ENCODE data around the gene MED8.

Gene MED8

GRCh38 chr1:43389326-43390313 lies at the start of gene MED8, which contains the start of gene SZT2:
TSS of gene MED8 (minus strand) at chr1:43389800. CDS start at chr1:43389764, 36 bp downstream.
TSS of gene SZT2 (plus strand) at chr1:43389899. CDS start at chr1:43389969, 70 bp downstream.
- peak; percentile 94 for DNase-seq

GRCh38 chr1:43438953-43439581 lies 49.5 kb upstream of the MED8 start:
- DNase-seq, result no peak

- DNase-seq, result no peak
Measured at GRCh38 chr1:43438576-43438952, 49.0 kb upstream of the MED8 start.

DNA sequence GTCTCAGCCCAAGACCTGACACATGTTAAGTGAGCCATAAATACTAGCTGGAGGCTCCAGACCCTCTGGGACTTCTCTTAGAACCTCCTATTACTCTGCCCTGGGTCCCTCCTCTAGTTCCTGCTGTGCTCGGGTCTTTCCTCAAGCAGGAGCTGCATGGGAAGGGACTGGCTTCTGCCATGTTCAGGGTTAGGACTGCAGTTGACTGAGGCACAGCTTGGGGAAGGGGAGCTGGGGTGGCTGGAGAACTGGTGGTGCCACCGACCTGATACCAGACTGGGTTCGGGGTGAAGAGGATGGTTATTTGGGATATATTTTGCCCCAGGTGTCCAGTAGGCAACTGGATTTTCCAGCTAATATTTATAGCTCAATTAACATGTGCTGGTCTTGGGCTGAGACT lies 48.4 kb upstream of the MED8 start:
- no peak for DNase-seq

GRCh38 chr1:43437031-43437973 lies 47.7 kb upstream of the MED8 start:
- DNase-seq, result no peak

GRCh38 chr1:43436371-43436770 lies 46.8 kb upstream of the MED8 start:
- DNase-seq, result no peak

DNA sequence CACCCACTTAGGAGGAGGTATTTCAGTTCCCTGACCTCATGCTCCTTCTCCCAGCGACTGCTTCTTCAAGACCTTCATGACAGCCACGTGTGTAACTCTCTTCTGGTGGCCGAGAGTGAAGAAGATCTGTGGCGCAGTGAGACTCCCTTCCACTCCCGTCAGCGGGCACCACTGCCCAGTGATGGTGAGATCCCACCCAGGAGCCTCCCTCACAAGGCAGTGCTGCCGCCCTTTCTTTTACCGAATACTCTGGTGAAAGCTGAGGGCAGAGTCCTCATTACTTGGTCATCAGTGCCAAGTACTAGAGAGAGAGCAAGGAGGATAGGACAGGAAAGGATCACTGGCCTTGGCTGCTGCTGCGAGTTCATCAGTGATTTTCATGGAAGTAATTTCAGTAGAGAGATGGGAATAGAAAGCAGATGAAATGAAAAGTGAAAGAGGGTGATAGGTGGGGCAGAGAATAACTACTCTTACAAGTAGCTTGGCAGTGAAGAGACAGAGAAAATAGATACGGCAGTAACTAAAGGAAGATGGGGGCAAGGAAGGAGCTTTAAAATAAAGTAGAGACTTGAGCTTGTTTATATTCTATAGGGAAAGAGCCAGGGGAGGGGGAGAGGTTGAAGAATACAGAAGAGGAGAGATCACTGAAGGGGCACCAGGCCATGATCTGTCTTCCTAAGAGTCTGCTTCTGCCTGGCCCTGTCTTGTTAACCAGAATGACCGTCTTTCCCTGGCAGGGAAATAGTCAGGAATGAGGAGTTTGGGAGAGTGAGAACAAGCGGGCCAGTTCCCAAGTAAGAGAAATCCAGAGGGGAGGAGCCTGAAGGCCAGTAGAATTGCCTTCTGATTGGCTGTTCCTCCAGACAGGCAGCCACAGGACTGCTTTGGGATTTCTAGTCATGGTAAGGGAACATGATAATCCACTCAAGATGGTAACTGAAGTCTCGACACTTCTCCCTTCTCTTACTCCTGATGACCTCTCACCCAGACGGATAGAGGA lies 45.8 kb upstream of the MED8 start:
- no peak for DNase-seq

GRCh38 chr1:43434256-43434655 lies 44.7 kb upstream of the MED8 start:
- DNase-seq, result no peak

GRCh38 chr1:43432907-43433306 lies 43.3 kb upstream of the MED8 start:
- no peak for DNase-seq

GRCh38 chr1:43432171-43432860 lies 42.7 kb upstream of the MED8 start:
- no peak for DNase-seq

GRCh38 chr1:43431676-43432075 lies 42.1 kb upstream of the MED8 start:
- DNase-seq, result no peak

DNA sequence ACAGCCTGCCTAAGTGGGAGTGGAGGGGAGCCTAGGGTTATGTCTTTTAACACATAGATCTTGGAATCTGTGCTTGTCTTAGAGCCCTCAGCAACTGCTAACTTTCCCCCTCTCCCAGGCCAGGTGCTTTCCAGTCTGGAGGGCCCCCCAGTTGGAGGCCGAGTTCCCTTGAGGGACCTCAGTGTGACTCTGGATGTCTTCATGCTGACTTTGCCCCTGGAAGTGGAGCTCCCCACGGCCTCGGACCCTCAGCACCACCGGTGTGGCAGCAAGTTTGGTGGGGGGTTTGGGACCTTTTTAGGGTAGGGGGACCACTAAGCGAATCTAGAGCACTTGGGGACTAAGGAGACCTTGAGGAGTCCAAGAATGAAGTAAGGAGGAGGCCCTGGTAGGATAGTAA lies 41.2 kb upstream of the MED8 start:
- no peak for DNase-seq

DNA sequence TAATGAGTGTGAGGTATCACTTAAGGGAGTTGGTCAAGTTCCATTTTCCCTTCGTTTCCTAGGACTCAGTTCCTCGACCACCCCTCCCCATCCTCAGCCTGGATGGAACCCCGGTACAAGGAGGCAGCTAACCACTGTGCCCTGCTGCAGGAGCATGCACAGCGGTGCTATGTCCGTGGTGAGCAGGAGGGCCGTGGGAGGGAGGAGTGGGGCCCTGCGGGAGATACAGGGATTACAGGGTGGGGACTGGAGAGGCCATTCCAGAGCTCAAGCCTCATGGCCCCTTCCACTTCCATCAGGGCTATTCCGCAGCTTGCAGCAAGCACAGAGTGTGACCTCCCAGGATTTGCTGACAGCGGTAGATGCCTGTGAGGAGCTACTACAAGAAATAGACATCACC lies 38.3 kb upstream of the MED8 start:
- no peak for DNase-seq

DNA sequence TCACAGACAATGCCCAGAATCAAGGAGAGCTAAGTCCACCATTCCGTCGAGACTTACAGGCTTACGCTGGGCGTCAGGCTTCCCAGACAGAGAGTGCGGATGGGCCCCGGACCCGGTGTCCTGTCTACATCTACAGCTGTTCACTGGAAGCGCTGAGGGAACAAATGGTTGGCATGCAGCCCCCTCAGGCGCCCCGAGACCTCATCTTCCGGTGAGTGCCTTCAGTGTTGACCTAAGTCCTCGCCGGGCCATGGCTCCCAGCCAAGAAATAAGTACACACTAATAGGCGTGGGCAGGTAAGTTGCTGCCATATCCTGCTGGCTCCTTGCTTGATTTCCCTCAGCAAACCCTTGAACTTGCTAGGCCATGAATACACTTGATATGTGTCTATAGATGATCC lies 37.9 kb upstream of the MED8 start:
- no peak for DNase-seq

GRCh38 chr1:43426221-43426620 lies 36.6 kb upstream of the MED8 start:
- no peak for DNase-seq

DNA sequence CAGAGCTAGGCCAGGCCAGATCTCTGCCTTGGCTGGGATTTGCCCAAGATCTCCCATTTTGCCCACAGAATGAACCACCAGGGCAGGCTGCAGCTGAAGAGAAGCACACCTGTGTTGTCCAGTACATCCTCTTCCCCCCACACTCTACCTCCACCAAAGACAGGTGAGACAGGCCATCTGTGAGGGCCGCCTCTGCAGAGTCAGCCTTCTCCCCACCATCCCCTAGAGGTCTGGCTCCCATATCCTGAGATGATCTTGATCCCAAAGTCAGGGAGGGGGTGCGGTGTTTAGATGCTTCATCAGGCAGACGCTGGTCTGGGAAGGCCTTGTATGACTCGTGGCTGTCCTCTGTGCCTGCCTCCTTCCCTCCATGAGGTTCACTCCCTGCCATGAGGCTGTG lies 35.4 kb upstream of the MED8 start:
- DNase-seq, result no peak

GRCh38 chr1:43423672-43424550 lies 34.3 kb upstream of the MED8 start:
- DNase-seq, result no peak

DNA sequence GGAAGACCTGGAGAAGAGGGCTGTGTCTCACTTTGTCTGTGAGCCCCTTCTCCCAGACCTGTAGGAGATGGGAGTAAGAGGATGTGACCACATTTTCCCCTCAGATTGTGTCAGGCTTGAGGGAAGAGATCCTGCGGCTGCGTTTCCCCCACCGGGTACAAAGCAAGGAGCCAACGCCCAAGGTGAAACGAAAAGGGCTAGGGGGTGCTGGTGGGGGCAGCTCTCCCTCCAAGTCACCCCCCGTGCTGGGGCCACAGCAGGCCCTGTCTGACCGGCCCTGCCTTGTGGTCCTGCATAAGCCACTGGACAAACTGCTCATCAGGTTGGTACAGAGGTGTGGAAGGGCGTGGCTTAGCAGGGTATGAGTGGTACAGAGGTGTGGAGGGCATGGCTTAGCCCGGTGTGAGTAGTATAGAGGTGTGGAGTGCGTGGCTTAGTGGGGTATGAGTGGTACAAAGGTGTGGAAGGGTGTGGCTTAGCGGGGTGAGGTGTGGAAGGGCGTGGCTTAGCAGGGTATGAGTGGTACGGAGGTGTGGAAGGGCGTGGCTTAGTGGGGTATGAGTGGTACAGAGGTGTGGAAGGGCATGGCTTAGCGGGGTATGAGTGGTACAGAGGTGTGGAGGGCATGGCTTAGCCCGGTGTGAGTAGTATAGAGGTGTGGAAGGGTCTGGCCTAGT lies 33.5 kb upstream of the MED8 start:
- no peak for DNase-seq

DNA sequence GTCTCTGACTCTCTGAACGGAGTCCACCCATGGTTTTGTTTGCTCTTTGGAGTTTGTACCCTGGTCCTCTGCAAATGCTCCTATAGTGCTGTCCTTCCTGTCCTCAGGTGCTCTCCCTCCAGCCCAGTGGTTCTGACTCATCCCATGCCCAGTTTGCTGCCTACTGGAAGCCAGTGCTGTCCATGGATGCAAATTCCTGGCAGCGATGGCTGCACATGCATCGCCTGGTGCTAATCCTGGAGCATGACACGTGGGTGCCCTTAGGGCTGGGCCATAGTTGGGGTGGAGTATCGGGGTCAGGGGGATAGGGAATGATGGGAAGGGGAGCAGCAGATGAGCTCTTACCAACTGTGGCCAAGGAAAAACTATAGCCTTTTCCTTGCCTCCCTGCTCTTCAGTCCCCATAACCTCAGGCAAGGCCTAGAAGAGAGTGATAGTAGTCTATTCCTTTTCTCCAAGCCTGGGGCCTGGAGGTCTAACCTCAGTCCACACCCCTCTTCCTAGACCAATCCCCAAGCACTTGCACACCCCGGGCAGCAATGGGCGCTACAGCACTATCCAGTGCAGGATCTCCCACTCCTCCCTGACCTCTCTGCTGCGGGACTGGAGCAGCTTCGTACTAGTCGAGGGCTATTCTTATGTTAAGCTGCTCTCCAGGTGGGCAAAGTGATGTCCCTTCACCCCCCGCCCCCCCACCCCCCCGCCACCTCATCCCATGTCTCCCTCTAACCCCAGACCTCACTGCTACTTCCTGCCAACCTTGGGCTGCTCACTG lies 32.6 kb upstream of the MED8 start:
- DNase-seq, result no peak

All from CD4-positive, alpha-beta T cell treated with Interleukin-1 beta for 1 hour (primary cell).